HEK293T (cell line): ENCODE measurements around the gene CSF1R.

Experiments
- CTCF ChIA-PET: fragments of 350-600 bp; formaldehyde crosslinking; extraction: SDS; loops from one replicate; lab custom pipeline; 2021; ENCODE audit warnings: antibody characterized with exemption, inconsistent platforms; lab: Yijun Ruan, JAX
- POLR2A ChIA-PET: fragments of 350-600 bp; formaldehyde crosslinking; extraction: SDS; loops from one replicate; lab custom pipeline; 2020; ENCODE audit warnings: antibody characterized with exemption, inconsistent platforms; lab: Yijun Ruan, JAX
- DNase-seq: peaks from one replicate; pipeline ENCODE4 v3.0.0; 2012; ENCODE audit warnings: mixed read lengths; ENCODE audit errors: extremely low spot score
- ARNT ChIP-seq: fragments of 450-650 bp; IDR thresholded peaks from 2 replicates; pipeline ENCODE4 v1.6.1; 2017; ENCODE audit warnings: mild to moderate bottlenecking
- BHLHE40 ChIP-seq: fragments of 450-650 bp; IDR thresholded peaks from 2 replicates; pipeline ENCODE4 v1.6.1; 2016; ENCODE audit warnings: mild to moderate bottlenecking, moderate library complexity, borderline replicate concordance
- CTBP1 ChIP-seq: fragments of 450-650 bp; IDR thresholded peaks from 2 replicates; pipeline ENCODE4 v1.6.1; 2016; ENCODE audit warnings: borderline replicate concordance
- ELF4 ChIP-seq: fragments of 450-650 bp; IDR thresholded peaks from 2 replicates; pipeline ENCODE4 v1.6.1; 2017; ENCODE audit warnings: antibody characterized with exemption
- FOXA1 ChIP-seq: fragments of 450-650 bp; IDR thresholded peaks from 2 replicates; pipeline ENCODE4 v1.6.1; 2016; ENCODE audit warnings: mild to moderate bottlenecking
- FOXK2 ChIP-seq: fragments of 450-650 bp; IDR thresholded peaks from 2 replicates; pipeline ENCODE4 v1.6.1; 2016; ENCODE audit warnings: mild to moderate bottlenecking
- FOXM1 ChIP-seq: fragments of 450-650 bp; IDR thresholded peaks from 2 replicates; pipeline ENCODE4 v1.6.1; 2017; ENCODE audit warnings: mild to moderate bottlenecking, borderline replicate concordance
- HDGF ChIP-seq: fragments of 450-650 bp; IDR thresholded peaks from 2 replicates; pipeline ENCODE4 v1.6.1; 2017; ENCODE audit warnings: antibody characterized with exemption, borderline replicate concordance
- L3MBTL2 ChIP-seq: fragments of 450-650 bp; conservative IDR thresholded peaks from 2 replicates; pipeline ENCODE4 v1.6.1; 2016; ENCODE audit warnings: mild to moderate bottlenecking
- LEF1 ChIP-seq: fragments of 450-650 bp; IDR thresholded peaks from 2 replicates; pipeline ENCODE4 v1.6.1; 2017; ENCODE audit warnings: mild to moderate bottlenecking, borderline replicate concordance
- NFRKB ChIP-seq: fragments of 450-650 bp; IDR thresholded peaks from 2 replicates; pipeline ENCODE4 v1.6.1; 2016; ENCODE audit warnings: mild to moderate bottlenecking, moderate library complexity
- SP1 ChIP-seq: fragments of 450-650 bp; IDR thresholded peaks from 2 replicates; pipeline ENCODE4 v1.6.1; 2017
- SUZ12 ChIP-seq: fragments of 450-650 bp; IDR thresholded peaks from 2 replicates; pipeline ENCODE4 v1.6.1; 2016; ENCODE audit warnings: mild to moderate bottlenecking
- TARDBP ChIP-seq: fragments of 450-650 bp; IDR thresholded peaks from 2 replicates; pipeline ENCODE4 v1.6.1; 2016
- ZNF384 ChIP-seq: fragments of 450-650 bp; IDR thresholded peaks from 2 replicates; pipeline ENCODE4 v1.6.1; 2016
- TF ChIP-seq, protein P1 (sequence below): fragments of 450-650 bp; IDR thresholded peaks from 2 replicates; pipeline ENCODE4 v1.6.1; 2016

The CSF1R gene

DNA sequence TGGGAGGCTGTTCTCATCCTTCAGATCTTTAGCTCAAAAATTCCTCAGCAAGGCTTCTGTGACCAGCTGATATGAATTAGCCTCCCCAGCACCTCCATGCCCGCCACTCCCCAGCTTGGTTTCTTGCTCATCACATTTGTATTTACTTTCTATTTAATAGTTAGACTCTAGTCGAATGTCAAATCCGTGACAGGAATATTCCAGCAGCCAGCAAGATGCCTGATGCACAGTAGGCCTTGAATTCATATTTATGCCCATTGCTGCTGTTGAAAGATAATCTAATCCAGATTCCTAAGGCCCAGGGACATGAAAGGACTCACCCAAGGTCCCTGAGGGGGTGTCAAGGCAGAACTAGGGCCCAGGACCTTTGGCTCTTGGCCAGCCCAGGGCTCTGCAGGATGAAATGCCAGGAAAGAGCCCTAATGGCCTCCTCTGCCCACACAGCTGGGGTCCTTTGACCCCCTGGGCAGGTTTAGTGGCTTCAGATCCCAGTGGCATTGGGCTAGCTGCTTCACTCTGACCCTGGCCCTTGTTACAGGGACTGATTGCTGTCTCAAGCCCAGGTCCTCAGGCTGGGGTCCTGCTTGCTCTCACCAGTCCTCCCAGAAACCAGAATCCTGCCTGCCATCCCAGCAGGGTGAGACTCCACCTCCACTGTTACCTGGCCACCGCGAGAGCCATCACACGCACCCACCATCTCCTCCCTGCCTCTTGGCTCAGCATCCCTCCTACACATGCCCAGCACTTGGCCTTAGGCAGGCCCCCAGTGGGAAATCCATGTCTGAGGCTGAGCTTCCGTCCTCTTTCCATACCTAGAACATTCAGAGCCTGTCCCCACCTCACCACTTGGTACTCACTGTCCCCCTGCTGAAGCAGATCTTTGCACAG is 7.3 kb downstream of the CSF1R start:
- DNase-seq, result no peak
- CTCF ChIA-PET, result no interaction called here
- POLR2A ChIA-PET, result no interaction called here
- TF ChIP-seq HDGF, result no peak
- no peak for TF ChIP-seq TARDBP
- no peak for TF ChIP-seq FOXA1
- no peak for TF ChIP-seq ARNT
- TF ChIP-seq LEF1, result no peak
- TF ChIP-seq SUZ12, result no peak

DNA sequence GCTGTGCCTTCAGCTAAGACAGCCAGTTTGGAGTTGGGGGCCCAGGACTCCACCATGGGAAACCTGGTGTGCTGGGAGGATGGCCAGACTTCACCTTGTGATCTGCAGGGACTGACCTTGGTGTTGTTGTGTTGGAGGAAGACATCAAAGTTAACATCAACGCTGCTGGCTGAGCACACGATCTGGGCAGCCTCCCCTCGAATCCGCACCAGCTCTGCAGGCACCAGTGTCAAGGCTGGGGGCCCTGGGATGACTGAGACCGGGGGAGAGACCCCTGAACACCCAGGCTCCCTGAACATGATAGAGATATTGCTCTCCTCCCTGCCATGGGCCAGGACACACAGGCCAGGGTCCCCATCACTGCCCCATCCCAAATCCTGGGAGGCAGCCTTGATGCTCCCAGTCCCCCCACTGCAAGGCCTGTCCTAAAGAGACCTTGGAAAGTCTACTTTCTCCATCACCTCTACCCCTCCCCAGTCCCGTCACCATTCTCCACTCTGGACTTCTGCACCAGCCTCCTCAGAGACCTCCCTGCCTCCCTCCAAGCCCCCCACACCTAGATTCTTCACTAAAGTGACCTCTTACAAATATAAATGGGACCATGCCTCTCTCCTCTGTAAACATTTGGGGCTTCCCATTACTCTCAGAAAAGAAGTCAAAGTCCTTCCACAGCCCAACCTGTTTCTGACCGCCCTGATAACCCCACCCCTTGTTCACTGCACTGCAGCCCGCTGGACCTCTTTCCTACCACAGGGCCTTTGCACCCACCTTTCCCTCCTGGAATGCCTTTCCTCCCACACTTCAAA is 8.2 kb downstream of the CSF1R start:
- TF ChIP-seq NFRKB, result no peak
- TF ChIP-seq SP1, result no peak
- no peak for TF ChIP-seq FOXM1
- TF ChIP-seq, protein P1, sequence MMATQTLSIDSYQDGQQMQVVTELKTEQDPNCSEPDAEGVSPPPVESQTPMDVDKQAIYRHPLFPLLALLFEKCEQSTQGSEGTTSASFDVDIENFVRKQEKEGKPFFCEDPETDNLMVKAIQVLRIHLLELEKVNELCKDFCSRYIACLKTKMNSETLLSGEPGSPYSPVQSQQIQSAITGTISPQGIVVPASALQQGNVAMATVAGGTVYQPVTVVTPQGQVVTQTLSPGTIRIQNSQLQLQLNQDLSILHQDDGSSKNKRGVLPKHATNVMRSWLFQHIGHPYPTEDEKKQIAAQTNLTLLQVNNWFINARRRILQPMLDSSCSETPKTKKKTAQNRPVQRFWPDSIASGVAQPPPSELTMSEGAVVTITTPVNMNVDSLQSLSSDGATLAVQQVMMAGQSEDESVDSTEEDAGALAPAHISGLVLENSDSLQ, result no peak
- no peak for TF ChIP-seq FOXK2
- TF ChIP-seq HDGF, result no peak
- TF ChIP-seq ELF4, result no peak
- TF ChIP-seq CTBP1, result no peak
- TF ChIP-seq BHLHE40, result no peak
- TF ChIP-seq ZNF384, result no peak
- TF ChIP-seq ARNT, result no peak
- POLR2A ChIA-PET, result interaction anchor here (0.7 kb wide), 1 partner anchor 13 kb away, joined by 4 read pairs; no protein-coding TSS in a partner anchor
- CTCF ChIA-PET, result no interaction called here

DNA sequence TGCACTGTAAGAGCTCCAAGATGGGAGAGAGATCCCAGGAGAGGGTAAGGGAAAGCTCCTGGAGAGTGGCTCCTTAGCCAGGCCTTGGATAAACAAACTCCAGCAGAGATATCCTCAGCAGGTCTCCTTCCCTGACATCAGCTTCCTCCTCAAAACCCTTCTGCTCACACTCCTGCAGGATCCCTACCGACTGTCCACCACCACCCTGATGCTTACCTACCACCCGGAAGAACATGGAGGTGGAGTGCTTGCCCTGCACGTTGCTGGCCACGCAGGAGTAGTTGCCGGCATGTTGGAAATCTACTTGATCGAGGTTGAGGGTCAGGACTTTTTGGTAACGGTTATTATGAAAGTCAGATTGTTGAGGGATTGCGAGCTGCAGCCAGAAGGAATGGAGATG is 9.3 kb downstream of the CSF1R start:
- ChIA-PET CTCF (no interaction called here), POLR2A (no interaction called here)
- TF ChIP-seq FOXK2 (no peak), ELF4 (no peak), NFRKB (no peak), FOXA1 (no peak), LEF1 (no peak), HDGF (no peak), CTBP1 (no peak), TARDBP (no peak), ARNT (no peak), SUZ12 (no peak)
- DNase-seq, result no peak

More for the DNA sequence above, 8.2 kb downstream of the CSF1R start:
- no peak for DNase-seq

DNA sequence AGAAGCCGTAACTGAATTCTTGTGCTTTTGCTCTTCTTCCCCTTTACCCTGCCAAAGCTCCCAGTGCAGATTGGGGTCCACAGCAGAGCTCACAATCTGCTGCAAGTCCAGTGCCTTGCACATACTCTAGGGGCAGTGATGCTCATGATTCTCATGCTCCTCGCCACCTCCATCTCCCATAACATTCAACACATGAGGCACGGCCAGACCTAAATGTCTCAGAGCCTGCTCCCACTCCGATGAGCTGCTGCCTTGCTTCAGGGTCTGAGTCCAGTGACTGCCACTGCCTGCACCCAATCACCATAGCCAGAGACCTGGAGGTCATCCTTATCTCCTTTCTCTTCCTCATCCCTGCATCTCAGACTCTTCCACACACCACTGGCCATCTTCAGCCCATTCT is 10.5 kb downstream of the CSF1R start:
- POLR2A ChIA-PET, result no interaction called here
- no peak for DNase-seq
- TF ChIP-seq NFRKB, result no peak
- TF ChIP-seq SUZ12, result no peak
- no peak for TF ChIP-seq ELF4
- TF ChIP-seq CTBP1, result no peak
- TF ChIP-seq, protein P1, result no peak
- TF ChIP-seq ARNT, result no peak
- TF ChIP-seq HDGF, result no peak
- TF ChIP-seq FOXK2, result no peak
- TF ChIP-seq FOXM1, result no peak
- TF ChIP-seq L3MBTL2, result no peak
- no peak for TF ChIP-seq LEF1
- TF ChIP-seq TARDBP, result no peak
- no peak for TF ChIP-seq FOXA1
- no peak for TF ChIP-seq BHLHE40
- CTCF ChIA-PET, result interaction anchor here (0.7 to 1.3 kb wide), 3 partner anchors 10 to 55 kb away, joined by 3 to 4 read pairs (median 3); no protein-coding TSS in a partner anchor

DNA sequence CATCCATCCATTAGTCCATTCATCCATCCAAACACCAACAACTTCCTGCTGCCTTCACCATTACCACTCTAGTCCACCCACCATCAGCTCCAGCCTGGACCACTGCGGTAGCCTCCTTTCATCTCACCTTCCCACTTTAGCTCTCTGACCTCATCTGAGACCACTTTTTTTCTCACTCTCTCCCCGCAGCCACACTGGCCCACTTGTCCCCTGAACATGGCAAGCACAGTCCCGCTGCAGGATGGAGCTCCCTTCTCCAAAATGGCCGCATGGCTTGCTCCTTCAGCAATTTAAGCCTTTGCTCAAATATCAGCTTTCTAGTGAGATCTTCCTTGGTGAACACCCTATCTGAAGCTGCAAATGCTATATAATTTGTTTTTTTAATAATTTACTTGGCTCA is 11.1 kb downstream of the CSF1R start:
- TF ChIP-seq CTBP1 (no peak), LEF1 (no peak), BHLHE40 (no peak), HDGF (no peak), SP1 (no peak), L3MBTL2 (no peak), NFRKB (no peak), ELF4 (no peak), FOXA1 (no peak), FOXM1 (no peak), FOXK2 (no peak), TARDBP (no peak), ZNF384 (no peak)
- TF ChIP-seq, protein P1, result no peak
- no peak for DNase-seq
- ChIA-PET POLR2A (no interaction called here), CTCF (interaction anchor here (0.7 to 1.3 kb wide), 3 partner anchors 9 to 55 kb away, joined by 3 to 4 read pairs (median 3); no protein-coding TSS in a partner anchor)
